GM12878 (cell line): ENCODE data around the gene SMIM28. TPM values are rescaled to one million over a fixed set of nuclear protein-coding genes. Genes with fewer than 3 reads are reported as not detected.

ENCODE experiments used
- ATAC-seq: fragments of 200-7000 bp; cut with Tn5 transposase; 3 replicates; pipeline ENCODE4 v1.9.1; 2020; ENCODE audit warnings: mild to moderate bottlenecking, moderate library complexity
- BruUV-seq: library from RNA; stranded (reverse); fragments of 400-500 nt; replicated peaks from 2 replicates; lab custom pipeline; 2021; lab: Mats Ljungman, UMichigan
- CTCF ChIA-PET: fragments of 300-600 bp; sonication (Branson Sonifier 250); formaldehyde crosslinking; extraction: SDS; loops from one replicate; lab custom pipeline; 2021; ENCODE audit warnings: inconsistent platforms; lab: Yijun Ruan, JAX
- POLR2A ChIA-PET: fragments of 350-600 bp; formaldehyde crosslinking; extraction: SDS; loops from one replicate; lab custom pipeline; 2021; ENCODE audit warnings: inconsistent platforms; lab: Charles Lee
- RAD21 ChIA-PET: fragments of 300-600 bp; sonication (Branson Sonifier 250); formaldehyde crosslinking; loops from one replicate; lab custom pipeline; 2023; ENCODE audit warnings: antibody characterized with exemption; ENCODE audit not compliant: unreplicated experiment; lab: Charles Lee
- SMC1A ChIA-PET: fragments of 300-600 bp; sonication (Branson Sonifier 250); formaldehyde crosslinking; loops from one replicate; lab custom pipeline; 2023; ENCODE audit not compliant: unreplicated experiment, uncharacterized antibody; lab: Charles Lee
- DNase-seq: peaks from one replicate; pipeline ENCODE4 v3.0.0-alpha.2; 2011; ENCODE audit warnings: low read depth, low spot score
- FAIRE-seq: peaks from 3 replicates; lab custom pipeline; 2011; peaks lifted over from hg19 to GRCh38; lab: Jason Lieb, UNC
- H2AFZ ChIP-seq: 2 replicates; pipeline ENCODE4 v1.6.0; 2011; ENCODE audit warnings: low read depth, low read length, control low read depth; ENCODE audit not compliant: control insufficient read depth
- H3K27ac ChIP-seq: 2 replicates; pipeline ENCODE4 v1.5.1; 2011; ENCODE audit warnings: control low read depth; ENCODE audit not compliant: control insufficient read depth, insufficient read depth
- H3K27me3 ChIP-seq, 2 experiments: replicated peaks in 1 of 2; 2 replicates each; pipeline versions ENCODE4 v1.6.0 to v1.6.1; 2011; ENCODE audit warnings: low read length in 1 of 2; ENCODE audit not compliant: control insufficient read depth in 2 of 2, insufficient read depth in 2 of 2
- H3K36me3 ChIP-seq, 2 experiments: 2 replicates each; pipeline ENCODE4 v1.5.1; 2011; ENCODE audit warnings: low read length in 1 of 2; ENCODE audit not compliant: control insufficient read depth in 2 of 2, insufficient read depth in 2 of 2
- H3K4me1 ChIP-seq: 2 replicates; pipeline ENCODE4 v1.6.1; 2011; ENCODE audit warnings: mild to moderate bottlenecking, low read length, moderate library complexity, mixed read lengths; ENCODE audit not compliant: control insufficient read depth, insufficient read depth
- H3K4me2 ChIP-seq: 2 replicates; pipeline ENCODE4 v1.6.0; 2011; ENCODE audit warnings: control low read depth; ENCODE audit not compliant: control insufficient read depth, insufficient read depth
- H3K4me3 ChIP-seq: fragments of 200-600 bp; sonication (generic); 2 replicates; pipeline ENCODE4 v1.5.1; 2016
- H3K79me2 ChIP-seq: 2 replicates; pipeline ENCODE4 v1.6.0; 2011; ENCODE audit warnings: low read length; ENCODE audit not compliant: control insufficient read depth, insufficient read depth
- H3K9ac ChIP-seq: 2 replicates; pipeline ENCODE4 v1.8.0; 2011; ENCODE audit warnings: low read length, control low read depth, mixed read lengths; ENCODE audit not compliant: control insufficient read depth, insufficient read depth
- H3K9me3 ChIP-seq: replicated peaks from 3 replicates; pipeline ENCODE4 v1.5.1; 2011; ENCODE audit warnings: mild to moderate bottlenecking, low read length; ENCODE audit not compliant: control insufficient read depth, insufficient read depth
- H4K20me1 ChIP-seq: 2 replicates; pipeline ENCODE4 v1.6.0; 2011; ENCODE audit not compliant: control insufficient read depth, insufficient read depth
- ASH2L ChIP-seq: fragments of 300-600, 200-600 bp; sonication (generic); IDR thresholded peaks from 2 replicates; pipeline ENCODE4 v1.6.1; 2017; ENCODE audit warnings: low read depth, mild to moderate bottlenecking, borderline replicate concordance
- BCL3 ChIP-seq: IDR thresholded peaks from 2 replicates; pipeline ENCODE4 v1.6.1; 2011; ENCODE audit warnings: borderline replicate concordance, low read depth, mild to moderate bottlenecking, moderate library complexity, low read length; ENCODE audit not compliant: insufficient read depth, poor library complexity, severe bottlenecking
- DPF2 ChIP-seq: fragments of 450-650 bp; IDR thresholded peaks from 2 replicates; pipeline ENCODE4 v1.6.1; 2017; ENCODE audit warnings: mild to moderate bottlenecking
- E2F8 ChIP-seq: fragments of 450-650 bp; IDR thresholded peaks from 2 replicates; pipeline ENCODE4 v1.6.1; 2018; ENCODE audit warnings: mild to moderate bottlenecking, low read depth, moderate library complexity; ENCODE audit not compliant: partially characterized antibody
- EED ChIP-seq: sonication (generic); IDR thresholded peaks from 2 replicates; pipeline ENCODE4 v1.6.1; 2016; ENCODE audit warnings: antibody characterized with exemption, low read depth
- IRF3 ChIP-seq: fragments of 450-650 bp; IDR thresholded peaks from 2 replicates; pipeline ENCODE4 v1.6.1; 2014; ENCODE audit warnings: mild to moderate bottlenecking
- SIX5 ChIP-seq: IDR thresholded peaks from 2 replicates; pipeline ENCODE4 v1.6.1; 2011; ENCODE audit warnings: mild to moderate bottlenecking, low read depth, low read length, moderate library complexity; ENCODE audit not compliant: severe bottlenecking
- ZNF274 ChIP-seq: IDR thresholded peaks from one replicate; pipeline ENCODE4 v1.8.0; 2011; ENCODE audit not compliant: insufficient read length, insufficient read depth
- WGBS: methylation state at CpG from one replicate; pipeline ENCODE4 v1.1.6; 2016; ENCODE audit warnings: low lambda C conversion rate; ENCODE audit not compliant: insufficient replicate concordance, insufficient coverage; ENCODE audit errors: missing lambda C conversion rate; 5-methylcytosine and 5-hydroxymethylcytosine counted together
- in situ Hi-C: fragments of 300-500 bp; cut with MboI; formaldehyde crosslinking; loops from 9 replicates; pipeline ENCODE4 v1.14.3; 2018; ENCODE audit warnings: mixed read lengths
- intact Hi-C: fragments of 100-400 bp; cut with micrococcal nuclease; formaldehyde crosslinking; loops from one replicate; pipeline ENCODE4 v1.14.2; 2022; ENCODE audit not compliant: unreplicated experiment
- polyA plus RNA-seq, 11 experiments: library from polyadenylated mRNA; depleted of rRNA in 4 of 11; unstranded in 6 of 11; stranded (reverse) in 5 of 11; fragments of >200 nt; fragmentation: Nextera tagmentation in 4 of 11; fragmentation: Illumina TruSeq in 1 of 11; extraction: Ambion mirVana in 4 of 11; extraction: Trizol in 1 of 11; gene quantifications; 1 replicate in 1 of 11; 2 replicates in 10 of 11; pipeline versions ENCODE4 v1.2.1 to v1.2.3, GENCODE V29; 2011 to 2016; ENCODE audit warnings: inconsistent platforms in 2 of 11, missing spikeins in 2 of 11, low read depth in 1 of 11
- total RNA-seq, 4 experiments: library from RNA; depleted of rRNA in 3 of 4; stranded (reverse); fragments of >200 nt in 3 of 4; fragmentation: Illumina TruSeq in 1 of 4; extraction: Trizol in 1 of 4; gene quantifications; 2 replicates each; pipeline versions ENCODE4 v1.2.1 to v1.2.3, GENCODE V29; 2013 to 2021

The SMIM28 gene
- total and polyA plus RNA-seq, 10 of the 15 experiments (the other 5 are each of a cell fraction or from before 2014, with no cell fraction given), result not detected

- POLR2A ChIA-PET, result no interaction called here
- CTCF ChIA-PET, result no interaction called here
These were observed 6.1 kb downstream of the SMIM28 start for GRCh38 chr6:138383776-138384175.

DNA sequence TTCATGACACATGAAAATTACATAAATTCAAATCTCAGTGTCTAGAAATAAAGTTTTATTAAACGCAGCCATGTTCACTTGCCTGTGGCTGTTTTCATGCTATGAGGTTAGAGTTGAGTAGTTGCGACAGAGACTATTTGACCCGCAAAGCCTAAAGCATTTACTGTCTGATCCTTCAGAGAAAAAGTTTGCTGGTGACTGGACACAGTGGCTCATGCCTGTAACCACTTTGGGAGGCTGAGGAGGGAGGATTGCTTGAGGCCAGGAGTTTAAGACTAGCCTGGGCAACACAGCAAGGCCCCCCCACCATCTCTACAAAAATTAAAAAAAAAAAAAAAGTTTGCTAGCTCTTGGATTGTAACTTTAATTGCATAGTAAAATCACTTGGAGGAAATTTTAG is 9.2 kb downstream of the SMIM28 start:
- TF ChIP-seq SIX5 (no peak), BCL3 (no peak), IRF3 (no peak), EED (no peak), E2F8 (no peak)
- TF ChIP-seq, all 136 proteins: peak for 0
- BruUV-seq, result no TSS peak
- CTCF ChIA-PET, result no interaction called here
- FAIRE-seq (no peak), DNase-seq (no peak), ATAC-seq (no peak)
- Histone ChIP-seq H3K9ac (no peak overlapping the region), H3K27me3 (peaks cover 0 to 2% of the 10 kb centered on the region in 2 experiments; a peak in 1 of 4 replicates), H2AFZ (no peak overlapping the region), H3K9me3 (no peaks in the 10 kb centered on the region), H3K36me3 (no peaks in the 10 kb centered on the region), H3K4me2 (no peak overlapping the region), H3K4me3 (no peak overlapping the region), H3K4me1 (no peaks in the 10 kb centered on the region), H3K27ac (no peak overlapping the region), H4K20me1 (no peaks in the 10 kb centered on the region), H3K79me2 (no peaks in the 10 kb centered on the region)
- intact Hi-C loops, result no loop called here
- in situ Hi-C loops, result no loop called here
- RAD21 ChIA-PET, result no interaction called here
- POLR2A ChIA-PET, result interaction anchor here (0.7 kb wide), 1 partner anchor 13 kb away, joined by 7 read pairs; no protein-coding TSS in a partner anchor
- SMC1A ChIA-PET, result no interaction called here
- WGBS, result 72% methylated on average over 3 of the region's 3 CpGs

More at GRCh38 chr6:138383776-138384175, 6.1 kb downstream of the SMIM28 start:
- intact Hi-C loops, result no loop called here
- H3K27ac ChIP-seq, result no peak overlapping the region
- H3K79me2 ChIP-seq, result no peaks in the 10 kb centered on the region
- no peak overlapping the region for H3K4me2 ChIP-seq
- in situ Hi-C loops, result no loop called here
- DNase-seq (no peak), ATAC-seq (no peak), FAIRE-seq (no peak)
- no peaks in the 10 kb centered on the region for H3K4me1 ChIP-seq
- H3K36me3 ChIP-seq, result no peaks in the 10 kb centered on the region
- WGBS, result 2% methylated on average over 3 of the region's 3 CpGs
- H3K9ac ChIP-seq, result no peak overlapping the region
- H3K4me3 ChIP-seq, result no peak overlapping the region
- SMC1A ChIA-PET, result no interaction called here
- no peak overlapping the region for H2AFZ ChIP-seq
- H4K20me1 ChIP-seq, result no peaks in the 10 kb centered on the region
- RAD21 ChIA-PET, result no interaction called here
- BruUV-seq, result no TSS peak
- H3K27me3 ChIP-seq, result peaks cover 0 to 2% of the 10 kb centered on the region in 2 experiments; a peak in 1 of 4 replicates
- no peaks in the 10 kb centered on the region for H3K9me3 ChIP-seq
- TF ChIP-seq ZNF274, result no peak
- TF ChIP-seq DPF2, result no peak
- TF ChIP-seq ASH2L, result no peak
